ENCODE measurements around the gene RHOB. TPM values are rescaled to one million over a fixed set of nuclear protein-coding genes. Genes with fewer than 3 reads are reported as not detected.

The RHOB gene
- total RNA-seq, 1 experiment from 2014 or later = 175 TPM

- no peak for DNase-seq (ENCODE audit: low spot score)
Observed at GRCh38 chr2:20475567-20475952, 28.7 kb downstream of the RHOB start.

GRCh38 chr2:20476481-20476880, 29.6 kb downstream of the RHOB start:
- no peak for DNase-seq (ENCODE audit: low spot score)

- no peak for DNase-seq (ENCODE audit: low spot score)
Observed at GRCh38 chr2:20476950-20477349, 30.1 kb downstream of the RHOB start.

GRCh38 chr2:20478961-20479360, 32.1 kb downstream of the RHOB start:
- no peak for DNase-seq (ENCODE audit: low spot score)

GRCh38 chr2:20479835-20480234, 33.0 kb downstream of the RHOB start:
- DNase-seq (ENCODE audit: low spot score) = no peak

- no peak for DNase-seq (ENCODE audit: low spot score)
Observed at GRCh38 chr2:20480913-20481312, 34.0 kb downstream of the RHOB start.

- no peak for DNase-seq (ENCODE audit: low spot score)
Observed at GRCh38 chr2:20481798-20482405, 35.0 kb downstream of the RHOB start.

- DNase-seq (ENCODE audit: low spot score) = no peak
Observed at GRCh38 chr2:20482725-20483124, 35.9 kb downstream of the RHOB start.

- DNase-seq (ENCODE audit: low spot score) = no peak
Observed at GRCh38 chr2:20483194-20483895, 36.5 kb downstream of the RHOB start.

- no peak for DNase-seq (ENCODE audit: low spot score)
Observed at GRCh38 chr2:20484034-20484617, 37.3 kb downstream of the RHOB start.

GRCh38 chr2:20484810-20485611, 38.1 kb downstream of the RHOB start:
- no peak for DNase-seq (ENCODE audit: low spot score)

- no peak for DNase-seq (ENCODE audit: low spot score)
Observed at GRCh38 chr2:20485612-20486388, 38.9 kb downstream of the RHOB start.

- no peak for DNase-seq (ENCODE audit: low spot score)
Observed at GRCh38 chr2:20486571-20486970, 39.7 kb downstream of the RHOB start.

GRCh38 chr2:20487030-20487391, 40.1 kb downstream of the RHOB start:
- DNase-seq (ENCODE audit: low spot score) = no peak

- DNase-seq (ENCODE audit: low spot score) = no peak
Observed at GRCh38 chr2:20487392-20488174, 40.7 kb downstream of the RHOB start.

GRCh38 chr2:20488201-20488641, 41.3 kb downstream of the RHOB start:
- DNase-seq (ENCODE audit: low spot score) = no peak

GRCh38 chr2:20488782-20489181, 41.9 kb downstream of the RHOB start:
- no peak for DNase-seq (ENCODE audit: low spot score)

GRCh38 chr2:20490300-20491181, 43.7 kb downstream of the RHOB start:
- DNase-seq (ENCODE audit: low spot score) = no peak

GRCh38 chr2:20491739-20492531, 45.1 kb downstream of the RHOB start:
- peak; percentile 47 for DNase-seq (ENCODE audit: low spot score)
